Nucleus accumbens (tissue), 56 donors: Measurements from ENCODE around the gene GTF2H4.
"Not testable (repeated sequence)": the region's sequence is repeated elsewhere in the genome, so short reads cannot be mapped to it uniquely, and the experiment has no call there.

Source experiments
- DNase-seq, 56 donors: peaks; one replicate each; lab custom pipeline; 2025; lab: John Stamatoyannopoulos, UW

Gene GTF2H4

GRCh38 chr6:30915591-30915946, 7.6 kb downstream of the GTF2H4 start:
- peak in 39 of 56 donors; percentile 5 to 69 (median 33) for DNase-seq

GRCh38 chr6:30917041-30917440, 9.0 kb downstream of the GTF2H4 start:
- no peak for DNase-seq

- DNase-seq: no peak
Measured at GRCh38 chr6:30917487-30917886, 9.5 kb downstream of the GTF2H4 start.

GRCh38 chr6:30918670-30919069, 10.7 kb downstream of the GTF2H4 start:
- DNase-seq: no peak

- DNase-seq: no peak
Measured at GRCh38 chr6:30922447-30922852, 14.4 kb downstream of the GTF2H4 start.

- not testable (repeated sequence) for DNase-seq
Measured at GRCh38 chr6:30924040-30924627, 16.1 kb downstream of the GTF2H4 start.

- DNase-seq: no peak
Measured at GRCh38 chr6:30926644-30927043, 18.6 kb downstream of the GTF2H4 start.

- not testable (repeated sequence) for DNase-seq
Measured at GRCh38 chr6:30927080-30927479, 19.1 kb downstream of the GTF2H4 start.

- DNase-seq: no peak
Measured at GRCh38 chr6:30928677-30929076, 20.7 kb downstream of the GTF2H4 start.

- no peak for DNase-seq
Measured at GRCh38 chr6:30930506-30930905, 22.5 kb downstream of the GTF2H4 start.

- DNase-seq: no peak
Measured at GRCh38 chr6:30931272-30931671, 23.3 kb downstream of the GTF2H4 start.

GRCh38 chr6:30931969-30932645, 24.1 kb downstream of the GTF2H4 start, which contains the start of gene SFTA2:
Gene SFTA2 (minus strand): TSS chr6:30932170. CDS start chr6:30932096, 74 bp downstream.
- no peak for DNase-seq

- no peak for DNase-seq
Measured at GRCh38 chr6:30932665-30933365, 24.8 kb downstream of the GTF2H4 start.

- DNase-seq: no peak
Measured at GRCh38 chr6:30935018-30935417, 27.0 kb downstream of the GTF2H4 start.

- DNase-seq: no peak
Measured at GRCh38 chr6:30937265-30937664, 29.3 kb downstream of the GTF2H4 start.

- DNase-seq: no peak
Measured at GRCh38 chr6:30938730-30939129, 30.7 kb downstream of the GTF2H4 start.

GRCh38 chr6:30939473-30939872, 31.5 kb downstream of the GTF2H4 start:
- DNase-seq: no peak

GRCh38 chr6:30940361-30940986, 32.5 kb downstream of the GTF2H4 start, which contains the start of gene MUCL3:
Gene MUCL3 (plus strand): TSS chr6:30940973. CDS start chr6:30941000, 27 bp downstream.
- DNase-seq: no peak

GRCh38 chr6:30942338-30943060, 34.5 kb downstream of the GTF2H4 start:
- DNase-seq: peak in 2 of 56 donors; percentile 4 to 21

GRCh38 chr6:30944051-30944450, 36.0 kb downstream of the GTF2H4 start:
- DNase-seq: no peak
